A673 (cell line): Measurements from ENCODE around the gene CRYAA.

Experiments used
- EZH2 ChIP-seq: fragments of 200-600 bp; sonication (generic); IDR thresholded peaks from 2 replicates; pipeline ENCODE4 v1.6.1; 2017; ENCODE audit warnings: borderline replicate concordance, low read depth, mild to moderate bottlenecking, mixed read lengths, antibody characterized with exemption, low read length; ENCODE audit not compliant: poor library complexity, severe bottlenecking
- TF ChIP-seq, protein P1 (sequence below): fragments of 300-800, 200-600 bp; sonication (generic); conservative IDR thresholded peaks from 2 replicates; pipeline ENCODE4 v1.5.1; 2017; ENCODE audit warnings: low read depth, mild to moderate bottlenecking, antibody characterized with exemption, low read length, moderate library complexity, mixed read lengths

DNA sequence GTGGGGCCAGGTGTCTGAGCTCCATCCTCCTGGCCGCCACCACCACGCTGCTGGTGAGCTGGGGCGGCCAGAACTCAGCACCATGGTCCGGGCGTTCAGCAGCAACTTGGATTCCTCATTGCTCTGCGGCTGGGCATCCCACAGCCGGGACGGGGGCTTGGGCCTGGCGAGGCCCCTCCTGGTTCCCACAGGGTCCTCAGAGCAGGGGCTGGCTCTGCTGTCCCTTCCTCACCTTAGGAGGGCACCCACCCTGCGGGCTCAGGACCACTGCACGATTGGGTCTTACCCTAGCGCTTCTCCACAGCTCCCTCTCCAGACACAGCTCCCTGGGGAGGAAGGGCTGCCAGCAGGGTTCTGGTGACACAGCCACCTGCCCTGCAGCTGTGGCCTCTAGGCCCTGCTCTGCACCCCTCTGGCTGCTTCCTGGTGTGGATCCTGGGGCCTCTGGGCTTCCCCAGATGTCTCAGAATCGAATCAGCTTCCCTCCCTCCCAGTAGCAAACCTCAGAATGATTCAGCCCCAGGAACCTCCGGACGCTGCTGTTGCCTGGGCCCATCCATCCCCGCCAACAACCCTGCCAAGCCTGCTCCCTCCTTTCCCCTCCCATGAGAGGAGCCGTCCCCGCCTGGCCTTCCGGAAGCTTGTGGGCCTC lies 25.0 kb downstream of the CRYAA start:
- TF ChIP-seq EZH2: no peak
- TF ChIP-seq, protein P1, sequence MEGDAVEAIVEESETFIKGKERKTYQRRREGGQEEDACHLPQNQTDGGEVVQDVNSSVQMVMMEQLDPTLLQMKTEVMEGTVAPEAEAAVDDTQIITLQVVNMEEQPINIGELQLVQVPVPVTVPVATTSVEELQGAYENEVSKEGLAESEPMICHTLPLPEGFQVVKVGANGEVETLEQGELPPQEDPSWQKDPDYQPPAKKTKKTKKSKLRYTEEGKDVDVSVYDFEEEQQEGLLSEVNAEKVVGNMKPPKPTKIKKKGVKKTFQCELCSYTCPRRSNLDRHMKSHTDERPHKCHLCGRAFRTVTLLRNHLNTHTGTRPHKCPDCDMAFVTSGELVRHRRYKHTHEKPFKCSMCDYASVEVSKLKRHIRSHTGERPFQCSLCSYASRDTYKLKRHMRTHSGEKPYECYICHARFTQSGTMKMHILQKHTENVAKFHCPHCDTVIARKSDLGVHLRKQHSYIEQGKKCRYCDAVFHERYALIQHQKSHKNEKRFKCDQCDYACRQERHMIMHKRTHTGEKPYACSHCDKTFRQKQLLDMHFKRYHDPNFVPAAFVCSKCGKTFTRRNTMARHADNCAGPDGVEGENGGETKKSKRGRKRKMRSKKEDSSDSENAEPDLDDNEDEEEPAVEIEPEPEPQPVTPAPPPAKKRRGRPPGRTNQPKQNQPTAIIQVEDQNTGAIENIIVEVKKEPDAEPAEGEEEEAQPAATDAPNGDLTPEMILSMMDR: no peak
